K562 (cell line): ENCODE measurements around the gene WDR81. TPM values are rescaled to one million over a fixed set of nuclear protein-coding genes. Genes with fewer than 3 reads are reported as not detected.

Source experiments
- ATF6 ChIP-seq: sonication (generic); formaldehyde crosslinking; IDR thresholded peaks from 2 replicates; pipeline ENCODE4 v1.4.0; 2020; ENCODE audit warnings: mild to moderate bottlenecking, missing genetic modification reagents
- BRCA1 ChIP-seq, 2 experiments: fragments of 450-650 bp in 1 of 2; sonication (generic) in 1 of 2; formaldehyde crosslinking in 1 of 2; IDR thresholded peaks; 2 replicates each; pipeline versions ENCODE4 v1.5.0 to v1.6.1; 2017 to 2020; ENCODE audit warnings: mild to moderate bottlenecking in 1 of 2, missing genetic modification reagents in 1 of 2
- CAMTA2 ChIP-seq: fragments of 250-450 bp; sonication (Bioruptor Pico); conservative IDR thresholded peaks from 2 replicates; pipeline ENCODE4 v1.5.1; 2022
- CBFA2T2 ChIP-seq: fragments of 450-650 bp; conservative IDR thresholded peaks from 2 replicates; pipeline ENCODE4 v1.6.1; 2017; ENCODE audit warnings: mild to moderate bottlenecking
- CEBPG ChIP-seq, 3 experiments: fragments of 200-800 bp in 1 of 3; sonication (Bioruptor generic) in 1 of 3; sonication (generic) in 1 of 3; formaldehyde crosslinking in 1 of 3; IDR thresholded peaks in 2 of 3; conservative IDR thresholded peaks in 1 of 3; 2 replicates each; pipeline versions ENCODE4 v1.6.1 to v1.8.0; 2016 to 2022; ENCODE audit warnings: missing compliant biosample characterization in 2 of 3, missing genetic modification characterization in 2 of 3, mild to moderate bottlenecking in 1 of 3, missing genetic modification reagents in 1 of 3
- CSDE1 ChIP-seq, 2 experiments: fragments of 450-650 bp; IDR thresholded peaks; 2 replicates each; pipeline ENCODE4 v1.6.1; 2016; ENCODE audit warnings: mild to moderate bottlenecking in 1 of 2
- CUX1 ChIP-seq: fragments of 200-800 bp; sonication (Bioruptor generic); IDR thresholded peaks from 2 replicates; pipeline ENCODE4 v1.6.1; 2016; ENCODE audit warnings: missing genetic modification characterization, missing compliant biosample characterization
- EZH2 ChIP-seq: IDR thresholded peaks from 2 replicates; pipeline ENCODE4 v1.6.1; 2012; ENCODE audit warnings: low read depth, mild to moderate bottlenecking, inconsistent platforms, low read length, borderline replicate concordance
- GATA2 ChIP-seq: sonication (generic); formaldehyde crosslinking; IDR thresholded peaks from 2 replicates; pipeline ENCODE4 v1.4.0; 2020; ENCODE audit warnings: mild to moderate bottlenecking, missing genetic modification reagents
- MTA1 ChIP-seq: fragments of 450-650 bp; IDR thresholded peaks from 2 replicates; pipeline ENCODE4 v1.6.1; 2017; ENCODE audit warnings: borderline replicate concordance
- RBM25 ChIP-seq: fragments of 200-400 bp; formaldehyde crosslinking; IDR thresholded peaks from 2 replicates; pipeline ENCODE4 v1.6.1; 2018; ENCODE audit warnings: low read length, low read depth, moderate library complexity; ENCODE audit not compliant: severe bottlenecking
- RBM34 ChIP-seq: fragments of 200-400 bp; formaldehyde crosslinking; IDR thresholded peaks from 2 replicates; pipeline ENCODE4 v1.6.1; 2018; ENCODE audit warnings: low read length, borderline replicate concordance; ENCODE audit not compliant: insufficient read depth
- RHOXF2B ChIP-seq: fragments of 250-450 bp; sonication (Bioruptor Pico); conservative IDR thresholded peaks from 2 replicates; pipeline ENCODE4 v1.5.1; 2021
- RUNX1 ChIP-seq: sonication (generic); IDR thresholded peaks from 2 replicates; pipeline ENCODE4 v1.6.1; 2016; ENCODE audit warnings: antibody characterized with exemption, low read depth
- ZBTB1 ChIP-seq: sonication (generic); formaldehyde crosslinking; IDR thresholded peaks from 2 replicates; pipeline ENCODE4 v1.8.1; 2023; ENCODE audit warnings: missing genetic modification reagents, low read depth, mild to moderate bottlenecking, borderline replicate concordance
- ZFX ChIP-seq: sonication (generic); formaldehyde crosslinking; IDR thresholded peaks from 2 replicates; pipeline ENCODE4 v1.8.0; 2022; ENCODE audit warnings: mild to moderate bottlenecking, missing genetic modification reagents, moderate library complexity
- polyA plus RNA-seq, 8 experiments: library from polyadenylated mRNA; depleted of rRNA in 4 of 8; stranded (reverse) in 5 of 8; unstranded in 3 of 8; fragments of >200 nt; fragmentation: Nextera tagmentation in 2 of 8; fragmentation: Illumina TruSeq in 1 of 8; extraction: Ambion mirVana in 2 of 8; extraction: Trizol in 1 of 8; gene quantifications; 2 replicates each; pipeline versions ENCODE4 v1.2.1 to v1.2.3, GENCODE V29; 2011 to 2014; ENCODE audit warnings: inconsistent platforms in 1 of 8, missing spikeins in 1 of 8
- total RNA-seq, 7 experiments: library from RNA; depleted of rRNA in 6 of 7; stranded (reverse); fragments of >200 nt in 6 of 7; fragmentation: Illumina TruSeq in 2 of 7; extraction: Trizol in 2 of 7; gene quantifications; 2 replicates each; pipeline versions ENCODE4 v1.2.1 to v1.2.3, GENCODE V29; 2011 to 2021; ENCODE audit warnings: low replicate concordance in 1 of 7
- TF ChIP-seq, protein P1 (sequence below): fragments of 250-450 bp; sonication (Bioruptor Pico); IDR thresholded peaks from 2 replicates; pipeline ENCODE4 v1.8.0; 2022; ENCODE audit warnings: inconsistent platforms
- TF ChIP-seq, protein P2 (sequence below): fragments of 250-450 bp; sonication (Bioruptor Pico); IDR thresholded peaks from 2 replicates; pipeline ENCODE4 v1.8.0; 2021; ENCODE audit warnings: moderate library complexity, mild to moderate bottlenecking, inconsistent platforms

Gene WDR81
- total and polyA plus RNA-seq, 9 of the 15 experiments (the other 6 are each of a cell fraction or from before 2014, with no cell fraction given) = 0.01 to 17.1 (median 3.3) TPM

DNA sequence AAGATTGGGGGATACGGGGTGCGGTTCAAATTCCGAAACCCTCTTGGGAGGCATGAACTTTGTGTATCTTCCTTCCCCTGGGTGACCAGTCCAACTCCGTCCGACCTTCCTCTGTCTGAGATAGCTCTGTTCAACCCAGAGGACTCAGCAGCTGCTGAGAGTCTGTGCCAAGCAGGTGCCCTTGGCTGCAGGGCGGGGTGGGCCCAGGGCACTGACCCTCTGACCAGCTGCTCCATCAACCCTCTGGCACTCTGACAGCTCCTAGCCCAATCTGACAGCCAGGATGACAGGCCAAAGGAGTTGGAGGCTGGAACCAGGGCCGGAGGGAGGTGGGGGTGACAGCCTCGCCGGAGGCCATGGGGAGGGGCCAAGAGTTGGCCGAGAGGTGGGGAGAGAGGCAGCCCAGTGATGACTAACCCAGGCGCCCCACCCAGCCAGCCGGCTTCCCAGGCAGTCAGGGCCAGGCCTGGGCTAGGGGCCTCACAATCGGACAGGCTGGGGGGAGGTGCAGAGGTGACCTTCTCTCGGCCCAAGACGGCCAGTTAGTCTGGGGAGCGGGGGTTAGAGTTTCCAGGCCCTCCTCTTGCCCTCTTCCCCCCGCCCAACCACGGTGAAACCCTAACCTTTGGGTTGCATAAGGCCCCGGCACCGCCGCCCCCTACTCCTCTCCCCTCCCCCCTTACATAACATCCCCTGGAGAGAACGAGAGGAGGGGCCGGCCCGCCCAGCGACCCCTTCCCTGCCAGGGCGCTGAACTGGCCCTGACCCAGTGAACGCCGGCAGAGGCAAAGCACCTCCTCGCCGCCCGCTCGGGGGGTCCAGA is 9.3 kb upstream of the WDR81 start (continued):
- no peak for TF ChIP-seq CSDE1 (IDR thresholded peaks at IDR 0.05)
- no peak for TF ChIP-seq ATF6 (CRISPR knock-in tag)
- TF ChIP-seq CUX1 = no peak
- no peak for TF ChIP-seq RBM25
- TF ChIP-seq BRCA1 (IDR thresholded peaks at IDR 0.05) = no peak
- TF ChIP-seq BRCA1 (CRISPR knock-in tag; IDR thresholded peaks at IDR 0.05) = no peak
- no peak for TF ChIP-seq MTA1
- no peak for TF ChIP-seq RUNX1
- TF ChIP-seq, protein P1, sequence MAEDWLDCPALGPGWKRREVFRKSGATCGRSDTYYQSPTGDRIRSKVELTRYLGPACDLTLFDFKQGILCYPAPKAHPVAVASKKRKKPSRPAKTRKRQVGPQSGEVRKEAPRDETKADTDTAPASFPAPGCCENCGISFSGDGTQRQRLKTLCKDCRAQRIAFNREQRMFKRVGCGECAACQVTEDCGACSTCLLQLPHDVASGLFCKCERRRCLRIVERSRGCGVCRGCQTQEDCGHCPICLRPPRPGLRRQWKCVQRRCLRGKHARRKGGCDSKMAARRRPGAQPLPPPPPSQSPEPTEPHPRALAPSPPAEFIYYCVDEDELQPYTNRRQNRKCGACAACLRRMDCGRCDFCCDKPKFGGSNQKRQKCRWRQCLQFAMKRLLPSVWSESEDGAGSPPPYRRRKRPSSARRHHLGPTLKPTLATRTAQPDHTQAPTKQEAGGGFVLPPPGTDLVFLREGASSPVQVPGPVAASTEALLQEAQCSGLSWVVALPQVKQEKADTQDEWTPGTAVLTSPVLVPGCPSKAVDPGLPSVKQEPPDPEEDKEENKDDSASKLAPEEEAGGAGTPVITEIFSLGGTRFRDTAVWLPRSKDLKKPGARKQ (CRISPR knock-in tag) = no peak
- TF ChIP-seq GATA2 (CRISPR knock-in tag) = no peak
- no peak for TF ChIP-seq CEBPG (CRISPR knock-in tag; IDR thresholded peaks at IDR 0.05)
- TF ChIP-seq CEBPG (tag; conservative IDR thresholded peaks at IDR 0.05 in 1 of 2, IDR thresholded peaks at IDR 0.05 in 1 of 2) = no peak
- no peak for TF ChIP-seq CBFA2T2
- peak; percentile 53 for TF ChIP-seq ZFX
- TF ChIP-seq, protein P2, sequence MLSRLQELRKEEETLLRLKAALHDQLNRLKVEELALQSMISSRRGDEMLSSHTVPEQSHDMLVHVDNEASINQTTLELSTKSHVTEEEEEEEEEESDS = no peak
- no peak for TF ChIP-seq RBM34
- TF ChIP-seq RHOXF2B (CRISPR knock-in tag) = no peak
- no peak for TF ChIP-seq EZH2
- 0 out of 2 replicates have a peak, but pooled peaks have one; percentile 47 for TF ChIP-seq ZBTB1 (CRISPR knock-in tag)
- TF ChIP-seq CAMTA2 (CRISPR knock-in tag) = no peak
